ENCODE data around the gene NALCN.

The NALCN gene

DNA sequence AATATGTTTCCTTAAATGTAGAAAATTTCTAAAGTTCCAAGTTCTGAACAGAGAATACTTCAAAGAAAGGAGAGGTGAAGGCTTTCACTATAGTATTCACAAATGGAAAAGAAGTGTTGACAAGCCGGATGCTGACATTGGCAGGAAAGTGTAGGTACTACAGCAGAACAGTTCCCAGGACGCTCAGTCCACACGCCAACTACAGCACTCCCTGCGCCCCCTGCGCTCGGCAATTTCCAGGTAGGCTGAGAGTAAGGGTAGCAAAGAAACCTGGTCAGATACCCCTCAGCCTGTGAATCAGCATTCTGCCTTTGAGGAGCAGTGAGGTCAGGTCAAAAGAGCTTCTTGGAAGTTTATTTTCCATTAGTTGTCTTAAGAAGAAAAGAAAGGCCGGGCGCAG, 115.3 kb downstream of the NALCN start:
- no peak overlapping the region for H2AFZ ChIP-seq (ENCODE audit: low read depth, low read length)

DNA sequence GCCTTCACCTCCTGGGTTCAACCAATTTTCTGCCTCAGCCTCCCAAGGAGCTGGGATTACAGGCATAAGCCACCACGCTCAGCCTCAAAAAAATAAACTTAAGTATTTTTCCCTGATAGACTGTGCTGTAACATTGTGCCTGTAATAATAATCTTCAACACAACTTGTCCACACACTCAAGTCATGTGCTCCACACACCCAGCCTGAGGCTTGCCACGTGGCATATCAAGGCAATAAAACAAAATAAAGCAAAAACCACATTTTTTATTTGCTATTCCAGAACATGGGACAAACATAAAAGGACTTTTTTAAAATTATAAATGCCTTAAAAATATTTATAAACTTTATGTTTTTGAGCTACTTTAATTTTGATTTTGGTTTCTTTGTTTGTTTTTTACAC, 115.8 kb downstream of the NALCN start:
- no peak overlapping the region for H3K4me2 ChIP-seq (ENCODE audit: insufficient read depth, low read length)
- ATAC-seq (ENCODE audit: insufficient read depth, low read depth), result no peak
- no peak overlapping the region for H2AFZ ChIP-seq (ENCODE audit: low read depth, low read length)
- no peaks in the 10 kb centered on the region for H3K36me3 ChIP-seq (ENCODE audit: insufficient read depth, low read length)
- H3K9me3 ChIP-seq (ENCODE audit: insufficient read depth, low read length, severe bottlenecking), result no peaks in the 10 kb centered on the region
- no peaks in the 10 kb centered on the region for H3K4me1 ChIP-seq (ENCODE audit: insufficient read depth, low read length)
- H3K27me3 ChIP-seq (ENCODE audit: insufficient read depth, low read length, poor library complexity), result no peaks in the 10 kb centered on the region
- no peaks in the 10 kb centered on the region for H4K20me1 ChIP-seq (ENCODE audit: insufficient read depth, low read length)
- no peak for DNase-seq
- no peak overlapping the region for H3K9ac ChIP-seq (ENCODE audit: low read depth, low read length)
- H3K27ac ChIP-seq (ENCODE audit: low read length), result no peak overlapping the region
- TF ChIP-seq EZH2 (IDR thresholded peaks at IDR 0.05; ENCODE audit: borderline replicate concordance, low read depth, low read length, severe bottlenecking), result no peak
- TF ChIP-seq, protein P1, sequence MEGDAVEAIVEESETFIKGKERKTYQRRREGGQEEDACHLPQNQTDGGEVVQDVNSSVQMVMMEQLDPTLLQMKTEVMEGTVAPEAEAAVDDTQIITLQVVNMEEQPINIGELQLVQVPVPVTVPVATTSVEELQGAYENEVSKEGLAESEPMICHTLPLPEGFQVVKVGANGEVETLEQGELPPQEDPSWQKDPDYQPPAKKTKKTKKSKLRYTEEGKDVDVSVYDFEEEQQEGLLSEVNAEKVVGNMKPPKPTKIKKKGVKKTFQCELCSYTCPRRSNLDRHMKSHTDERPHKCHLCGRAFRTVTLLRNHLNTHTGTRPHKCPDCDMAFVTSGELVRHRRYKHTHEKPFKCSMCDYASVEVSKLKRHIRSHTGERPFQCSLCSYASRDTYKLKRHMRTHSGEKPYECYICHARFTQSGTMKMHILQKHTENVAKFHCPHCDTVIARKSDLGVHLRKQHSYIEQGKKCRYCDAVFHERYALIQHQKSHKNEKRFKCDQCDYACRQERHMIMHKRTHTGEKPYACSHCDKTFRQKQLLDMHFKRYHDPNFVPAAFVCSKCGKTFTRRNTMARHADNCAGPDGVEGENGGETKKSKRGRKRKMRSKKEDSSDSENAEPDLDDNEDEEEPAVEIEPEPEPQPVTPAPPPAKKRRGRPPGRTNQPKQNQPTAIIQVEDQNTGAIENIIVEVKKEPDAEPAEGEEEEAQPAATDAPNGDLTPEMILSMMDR (IDR thresholded peaks at IDR 0.05; ENCODE audit: borderline replicate concordance, extremely low read depth, low read length, poor library complexity, severe bottlenecking), result no peak
- no peaks in the 10 kb centered on the region for H3K79me2 ChIP-seq (ENCODE audit: insufficient read depth, low read length)
- H3K4me3 ChIP-seq (ENCODE audit: low read depth in 1 of 2, low read length in 2 of 2), result no peak overlapping the region

More for the DNA sequence above, 115.3 kb downstream of the NALCN start:
- H3K27ac ChIP-seq (ENCODE audit: low read length), result no peak overlapping the region
- no peaks in the 10 kb centered on the region for H3K79me2 ChIP-seq (ENCODE audit: insufficient read depth, low read length)
- H3K4me2 ChIP-seq (ENCODE audit: insufficient read depth, low read length), result no peak overlapping the region
- H3K9ac ChIP-seq (ENCODE audit: low read depth, low read length), result no peak overlapping the region
- ATAC-seq (ENCODE audit: insufficient read depth, low read depth) (no peak), DNase-seq (no peak)
- H4K20me1 ChIP-seq (ENCODE audit: insufficient read depth, low read length), result no peaks in the 10 kb centered on the region
- H3K27me3 ChIP-seq (ENCODE audit: insufficient read depth, low read length, poor library complexity), result no peaks in the 10 kb centered on the region
- no peaks in the 10 kb centered on the region for H3K9me3 ChIP-seq (ENCODE audit: insufficient read depth, low read length, severe bottlenecking)
- H3K36me3 ChIP-seq (ENCODE audit: insufficient read depth, low read length), result no peaks in the 10 kb centered on the region
- TF ChIP-seq, protein P1 (IDR thresholded peaks at IDR 0.05; ENCODE audit: borderline replicate concordance, extremely low read depth, low read length, poor library complexity, severe bottlenecking), result no peak
- peaks cover under 1% of the 10 kb centered on the region for H3K4me1 ChIP-seq (ENCODE audit: insufficient read depth, low read length)
- no peak overlapping the region for H3K4me3 ChIP-seq (ENCODE audit: low read depth in 1 of 2, low read length in 2 of 2)

DNA sequence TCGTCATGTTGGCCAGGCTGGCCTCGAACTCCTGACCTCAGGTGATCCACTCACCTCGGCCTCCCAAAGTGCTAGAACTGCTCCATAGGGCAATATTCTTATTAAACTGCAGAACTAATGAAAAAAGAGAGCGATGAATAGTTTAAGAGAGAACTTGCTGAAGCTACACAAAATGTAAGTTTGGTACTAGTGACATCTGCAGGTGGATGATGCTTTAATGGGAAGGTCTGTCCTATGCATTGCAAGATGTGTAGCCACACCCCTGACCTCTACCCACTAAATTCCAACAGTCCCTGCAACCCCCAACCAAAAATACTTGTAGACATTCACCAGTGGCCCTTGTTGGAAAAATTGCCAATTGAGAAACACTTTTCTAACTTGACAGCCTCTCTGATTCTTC, 117.8 kb downstream of the NALCN start:
- no peak for ATAC-seq (ENCODE audit: insufficient read depth, low read depth)
- Histone ChIP-seq H3K27ac (ENCODE audit: low read length) (no peak overlapping the region), H3K27me3 (ENCODE audit: insufficient read depth, low read length, poor library complexity) (no peaks in the 10 kb centered on the region), H3K36me3 (ENCODE audit: insufficient read depth, low read length) (no peaks in the 10 kb centered on the region), H2AFZ (ENCODE audit: low read depth, low read length) (no peak overlapping the region), H3K4me1 (ENCODE audit: insufficient read depth, low read length) (no peaks in the 10 kb centered on the region), H3K4me2 (ENCODE audit: insufficient read depth, low read length) (no peak overlapping the region), H3K4me3 (ENCODE audit: low read depth in 1 of 2, low read length in 2 of 2) (no peak overlapping the region), H3K9me3 (ENCODE audit: insufficient read depth, low read length, severe bottlenecking) (no peaks in the 10 kb centered on the region), H4K20me1 (ENCODE audit: insufficient read depth, low read length) (no peaks in the 10 kb centered on the region), H3K79me2 (ENCODE audit: insufficient read depth, low read length) (no peaks in the 10 kb centered on the region), H3K9ac (ENCODE audit: low read depth, low read length) (no peak overlapping the region)
- DNase-seq, result no peak
- TF ChIP-seq, protein P1 (IDR thresholded peaks at IDR 0.05; ENCODE audit: borderline replicate concordance, extremely low read depth, low read length, poor library complexity, severe bottlenecking), result peak; percentile 2
- TF ChIP-seq EZH2 (IDR thresholded peaks at IDR 0.05; ENCODE audit: borderline replicate concordance, low read depth, low read length, severe bottlenecking), result no peak

DNA sequence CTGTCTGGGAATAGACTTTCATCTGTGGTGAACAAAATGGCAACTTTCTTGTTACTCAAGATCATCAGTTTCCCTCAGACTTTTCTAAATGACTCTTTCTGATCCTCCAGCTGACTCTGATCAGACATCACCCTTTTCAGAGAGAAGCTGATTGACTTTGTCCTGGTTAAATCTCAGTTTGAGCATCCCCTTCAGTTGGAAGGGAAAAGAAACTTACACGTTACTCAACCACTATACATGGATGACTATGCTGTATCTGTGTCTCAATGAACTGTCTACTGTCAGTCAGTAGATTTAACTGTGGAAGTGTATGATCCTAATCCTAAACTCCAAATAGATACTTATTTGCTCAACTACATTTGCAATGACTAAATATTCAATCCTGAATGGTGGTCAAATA, 118.5 kb downstream of the NALCN start:
- H3K4me1 ChIP-seq (ENCODE audit: insufficient read depth, low read length), result no peaks in the 10 kb centered on the region
- H4K20me1 ChIP-seq (ENCODE audit: insufficient read depth, low read length), result no peaks in the 10 kb centered on the region
- ATAC-seq (ENCODE audit: insufficient read depth, low read depth) (no peak), DNase-seq (no peak)
- H3K79me2 ChIP-seq (ENCODE audit: insufficient read depth, low read length), result no peaks in the 10 kb centered on the region
- no peak for TF ChIP-seq EZH2 (IDR thresholded peaks at IDR 0.05; ENCODE audit: borderline replicate concordance, low read depth, low read length, severe bottlenecking)
- TF ChIP-seq, protein P1 (IDR thresholded peaks at IDR 0.05; ENCODE audit: borderline replicate concordance, extremely low read depth, low read length, poor library complexity, severe bottlenecking), result no peak
- no peak overlapping the region for H2AFZ ChIP-seq (ENCODE audit: low read depth, low read length)
- H3K27me3 ChIP-seq (ENCODE audit: insufficient read depth, low read length, poor library complexity), result no peaks in the 10 kb centered on the region
- H3K36me3 ChIP-seq (ENCODE audit: insufficient read depth, low read length), result no peaks in the 10 kb centered on the region
- no peak overlapping the region for H3K9ac ChIP-seq (ENCODE audit: low read depth, low read length)
- H3K27ac ChIP-seq (ENCODE audit: low read length), result no peak overlapping the region
- no peak overlapping the region for H3K4me3 ChIP-seq (ENCODE audit: low read depth in 1 of 2, low read length in 2 of 2)
- H3K4me2 ChIP-seq (ENCODE audit: insufficient read depth, low read length), result no peak overlapping the region
- no peaks in the 10 kb centered on the region for H3K9me3 ChIP-seq (ENCODE audit: insufficient read depth, low read length, severe bottlenecking)

Data from DND-41 (cell line).